ENCODE measurements around the gene ZNF408. TPM values are rescaled to one million over a fixed set of nuclear protein-coding genes. Genes with fewer than 3 reads are reported as not detected.

The ZNF408 gene
- total and polyA plus RNA-seq, 7 donors: 5.0 to 15.0 (median 9.9) TPM

- Histone ChIP-seq H3K4me3 (no peak overlapping the region), H3K27me3 (ENCODE audit: insufficient read depth in 3 of 3, low read length in 2 of 3) (no peaks in the 10 kb centered on the region), H3K27ac (peak overlapping the region; percentile 81), H3K4me1 (peaks cover 42% of the 10 kb centered on the region), H3K9me3 (no peaks in the 10 kb centered on the region), H3K36me3 (ENCODE audit: insufficient read depth in 1 of 2, low read depth in 1 of 2) (peaks cover 3 to 51% of the 10 kb centered on the region in 2 donors)
- ATAC-seq (peak in 1 of 4 donors; percentile 8), DNase-seq (no peak)
- TF ChIP-seq CTCF (IDR thresholded peaks at IDR 0.05): no peak
- 62 to 75% (median 62%) methylated on average over 12 of the region's 12 CpGs for WGBS, 3 donors
- intact Hi-C loops (cut with DNase I): no loop called here
These were observed 5.3 kb upstream of the ZNF408 start for GRCh38 chr11:46695345-46696211.

- Histone ChIP-seq H3K4me3 (no peak overlapping the region), H3K27me3 (ENCODE audit: insufficient read depth in 3 of 3, low read length in 2 of 3) (no peaks in the 10 kb centered on the region), H3K36me3 (ENCODE audit: insufficient read depth in 1 of 2, low read depth in 1 of 2) (peaks cover 3 to 45% of the 10 kb centered on the region in 2 donors), H3K9me3 (no peaks in the 10 kb centered on the region), H3K27ac (peak overlapping the region; percentile 81), H3K4me1 (peaks cover 42% of the 10 kb centered on the region)
- ATAC-seq (peak; percentile 77 to 83 (median 78)), DNase-seq (peak; percentile 82 to 94)
- TF ChIP-seq CTCF (IDR thresholded peaks at IDR 0.05): no peak
- intact Hi-C loops (cut with DNase I): no loop called here
- WGBS, 3 donors: 25 to 32% (median 30%) methylated on average over 11 of the region's 11 CpGs
These were observed 4.6 kb upstream of the ZNF408 start for GRCh38 chr11:46696212-46696558.

- Histone ChIP-seq H3K36me3 (ENCODE audit: insufficient read depth in 1 of 2, low read depth in 1 of 2) (peaks cover 3 to 43% of the 10 kb centered on the region in 2 donors), H3K9me3 (no peaks in the 10 kb centered on the region), H3K27ac (peak overlapping the region; percentile 81), H3K4me1 (peaks cover 52% of the 10 kb centered on the region), H3K27me3 (ENCODE audit: insufficient read depth in 3 of 3, low read length in 2 of 3) (no peaks in the 10 kb centered on the region), H3K4me3 (no peak overlapping the region)
- DNase-seq: no peak
- 47 to 68% (median 60%) methylated on average over 3 of the region's 3 CpGs for WGBS, 3 donors
- intact Hi-C loops (cut with DNase I): no loop called here
- no peak for TF ChIP-seq CTCF (IDR thresholded peaks at IDR 0.05)
- ATAC-seq: no peak
These were observed 3.5 kb upstream of the ZNF408 start for GRCh38 chr11:46697303-46697702.

- no peak for TF ChIP-seq CTCF (IDR thresholded peaks at IDR 0.05)
- H3K9me3 ChIP-seq: no peaks in the 10 kb centered on the region
- H3K36me3 ChIP-seq (ENCODE audit: insufficient read depth in 1 of 2, low read depth in 1 of 2): peaks cover 5 to 43% of the 10 kb centered on the region in 2 donors
- no peak for DNase-seq
- peak overlapping the region; percentile 81 for H3K27ac ChIP-seq
- H3K4me1 ChIP-seq: peaks cover 56% of the 10 kb centered on the region
- WGBS, 3 donors: 28 to 45% (median 31%) methylated on average over 2 of the region's 2 CpGs
- intact Hi-C loops (cut with DNase I): no loop called here
- no peaks in the 10 kb centered on the region for H3K27me3 ChIP-seq (ENCODE audit: insufficient read depth in 3 of 3, low read length in 2 of 3)
- H3K4me3 ChIP-seq: no peak overlapping the region
- ATAC-seq: no peak
These were observed 3.1 kb upstream of the ZNF408 start for GRCh38 chr11:46697723-46698122.

All from psoas muscle (tissue), 8 donors.